ENCODE measurements around the gene MYBBP1A. TPM values are rescaled to one million over a fixed set of nuclear protein-coding genes. Genes with fewer than 3 reads are reported as not detected.
A peak's percentile ranks its signal among the peaks of the same experiment; 100 is the strongest.

MYBBP1A gene
- total and polyA plus RNA-seq, 2 donors (not counting 1 experiment from before 2014, with no cell fraction given) = 72.4 to 74.4 TPM

GRCh38 chr17:4518901-4519300 is 36.3 kb downstream of the MYBBP1A start:
- Histone ChIP-seq H4K20me1 (ENCODE audit: control insufficient read depth, insufficient read depth, low read length, poor library complexity, severe bottlenecking) (no peaks in the 10 kb centered on the region), H3K27ac (ENCODE audit: low read length in 2 of 2) (no peak overlapping the region), H3K4me3 (ENCODE audit: control extremely low read depth in 1 of 5, extremely low read depth in 1 of 5, insufficient read depth in 1 of 5, low read depth in 2 of 5, low read length in 4 of 5) (peak overlapping the region in 2 of 5 experiments; percentile 3 to 29), H2AFZ (ENCODE audit: insufficient read depth, low read depth, low read length, poor library complexity, severe bottlenecking) (peak overlapping the region; percentile 32), H3K27me3 (replicated peaks in 1 of 4; ENCODE audit: control extremely low read depth in 1 of 4, control insufficient read depth in 3 of 4, insufficient read depth in 4 of 4, low read length in 3 of 4) (no peaks in the 10 kb centered on the region), H3K79me2 (ENCODE audit: control insufficient read depth, insufficient read depth, low read length) (no peaks in the 10 kb centered on the region), H3K9ac (ENCODE audit: low read length) (peak overlapping the region; percentile 29), H3K4me1 (ENCODE audit: control insufficient read depth in 2 of 2, insufficient read depth in 2 of 2, low read length in 2 of 2) (peaks cover 0 to 24% of the 10 kb centered on the region in 2 donors), H3K4me2 (replicated peaks; ENCODE audit: low read depth, low read length, poor library complexity, severe bottlenecking) (peak overlapping the region; percentile 43), H3K36me3 (replicated peaks in 1 of 2; ENCODE audit: control extremely low read depth in 1 of 2, control insufficient read depth in 1 of 2, extremely low read depth in 1 of 2, insufficient read depth in 2 of 2, low read length in 1 of 2) (no peaks in the 10 kb centered on the region), H3K9me3 (ENCODE audit: control extremely low read depth in 1 of 3, control insufficient read depth in 2 of 3, insufficient read depth in 1 of 3, low read length in 2 of 3) (peaks cover 0 to 3% (median 0%) of the 10 kb centered on the region in 3 donors)
- Mint-ChIP-seq H3K9me3 (ENCODE audit: insufficient read depth) (no peaks in the 10 kb centered on the region), H3K4me1 (peaks cover 3% of the 10 kb centered on the region), H3K27ac (no peak overlapping the region), H3K4me3 (no peak overlapping the region), H3K27me3 (no peaks in the 10 kb centered on the region)
- intact Hi-C loops (cut with micrococcal nuclease) = no loop called here
- POLR2A ChIA-PET = no interaction called here
- CTCF ChIA-PET = no interaction called here
- no peak for TF ChIP-seq CTCF (IDR thresholded peaks at IDR 0.05)
- TF ChIP-seq EZH2 (IDR thresholded peaks at IDR 0.05; ENCODE audit: borderline replicate concordance, insufficient read depth, low read depth, low read length, poor library complexity, severe bottlenecking) = no peak
- WGBS (ENCODE audit: insufficient coverage) = 78% methylated on average over 10 of the region's 10 CpGs
- DNase-seq (no peak), ATAC-seq (ENCODE audit: low read depth) (no peak)

- POLR2A ChIA-PET = no interaction called here
Measured at GRCh38 chr17:4516735-4517134, 38.4 kb downstream of the MYBBP1A start.

More at GRCh38 chr17:4516735-4517134, 38.4 kb downstream of the MYBBP1A start:
- peaks cover 0 to 12% of the 10 kb centered on the region in 2 donors for H3K4me1 ChIP-seq (ENCODE audit: control insufficient read depth in 2 of 2, insufficient read depth in 2 of 2, low read length in 2 of 2)
- no peaks in the 10 kb centered on the region for H3K36me3 ChIP-seq (replicated peaks in 1 of 2; ENCODE audit: control extremely low read depth in 1 of 2, control insufficient read depth in 1 of 2, extremely low read depth in 1 of 2, insufficient read depth in 2 of 2, low read length in 1 of 2)
- H3K27ac Mint-ChIP-seq = no peak overlapping the region
- TF ChIP-seq EZH2 (IDR thresholded peaks at IDR 0.05; ENCODE audit: borderline replicate concordance, insufficient read depth, low read depth, low read length, poor library complexity, severe bottlenecking) = no peak
- no peak overlapping the region for H3K9ac ChIP-seq (ENCODE audit: low read length)
- H3K9me3 ChIP-seq (ENCODE audit: control extremely low read depth in 1 of 3, control insufficient read depth in 2 of 3, insufficient read depth in 1 of 3, low read length in 2 of 3) = peaks cover 0 to 3% (median 0%) of the 10 kb centered on the region in 3 donors
- ATAC-seq (ENCODE audit: low read depth) (no peak), DNase-seq (no peak)
- no peak overlapping the region for H3K4me3 Mint-ChIP-seq
- H3K27me3 Mint-ChIP-seq = no peaks in the 10 kb centered on the region
- H3K4me2 ChIP-seq (replicated peaks; ENCODE audit: low read depth, low read length, poor library complexity, severe bottlenecking) = no peak overlapping the region
- no peak overlapping the region for H3K27ac ChIP-seq (ENCODE audit: low read length in 2 of 2)
- CTCF ChIA-PET = no interaction called here
- H3K9me3 Mint-ChIP-seq (ENCODE audit: insufficient read depth) = no peaks in the 10 kb centered on the region
- H3K79me2 ChIP-seq (ENCODE audit: control insufficient read depth, insufficient read depth, low read length) = no peaks in the 10 kb centered on the region
- intact Hi-C loops (cut with micrococcal nuclease) = no loop called here
- H3K4me1 Mint-ChIP-seq = peaks cover 3% of the 10 kb centered on the region
- H3K27me3 ChIP-seq (replicated peaks in 1 of 4; ENCODE audit: control extremely low read depth in 1 of 4, control insufficient read depth in 3 of 4, insufficient read depth in 4 of 4, low read length in 3 of 4) = no peaks in the 10 kb centered on the region
- H4K20me1 ChIP-seq (ENCODE audit: control insufficient read depth, insufficient read depth, low read length, poor library complexity, severe bottlenecking) = no peaks in the 10 kb centered on the region
- no peak overlapping the region for H2AFZ ChIP-seq (ENCODE audit: insufficient read depth, low read depth, low read length, poor library complexity, severe bottlenecking)
- no peak overlapping the region for H3K4me3 ChIP-seq (ENCODE audit: control extremely low read depth in 1 of 5, extremely low read depth in 1 of 5, insufficient read depth in 1 of 5, low read depth in 2 of 5, low read length in 4 of 5)
- WGBS (ENCODE audit: insufficient coverage) = no CpG with 5 or more reads among the region's 11 CpGs

Measured in B cell (primary cell).